Adrenal gland (tissue), 12 donors: ENCODE data around the gene SLC66A1. TPM values are rescaled to one million over a fixed set of nuclear protein-coding genes. Genes with fewer than 3 reads are reported as not detected.
A peak's percentile ranks its signal among the peaks of the same experiment; 100 is the strongest.

Experiments
- DNase-seq, 7 donors: peaks; one replicate each; pipeline ENCODE4 v3.0.0-alpha.2; 2019 to 2020
- H3K27ac ChIP-seq, 5 donors: fragments of 200-600 bp; sonication (generic) in 4 of 5; 1 replicate in 3 of 5; 2 replicates in 2 of 5; pipeline versions ENCODE4 v1.5.1 to v1.8.0; 2016 to 2020; ENCODE audit warnings: mild to moderate bottlenecking in 1 of 5
- H3K27me3 ChIP-seq: fragments of 200-600 bp; 2 replicates; pipeline ENCODE4 v1.8.0; 2021
- H3K36me3 ChIP-seq, 2 donors: fragments of 200-600 bp; replicated peaks in 1 of 2; 1 replicate in 1 of 2; 2 replicates in 1 of 2; pipeline versions ENCODE4 v1.5.1 to v1.8.0; 2018 to 2022
- H3K4me1 ChIP-seq, 2 donors: fragments of 200-600 bp; replicated peaks in 1 of 2; 1 replicate in 1 of 2; 2 replicates in 1 of 2; pipeline versions ENCODE4 v1.5.1 to v1.8.0; 2018 to 2021
- H3K4me3 ChIP-seq, 4 donors: fragments of 200-600 bp; sonication (generic) in 3 of 4; one replicate each; pipeline ENCODE4 v1.5.1; 2016 to 2018
- H3K9me3 ChIP-seq, 3 donors: fragments of 200-600 bp; sonication (generic) in 1 of 3; replicated peaks in 1 of 3; 1 replicate in 2 of 3; 2 replicates in 1 of 3; pipeline versions ENCODE4 v1.5.1 to v1.8.0; 2016 to 2021
- POLR2A ChIP-seq, 2 donors: fragments of 450-650 bp; IDR thresholded peaks; one replicate each; pipeline ENCODE4 v1.6.1; 2017; ENCODE audit warnings: antibody characterized with exemption in 2 of 2, mild to moderate bottlenecking in 2 of 2, moderate library complexity in 1 of 2
- WGBS, 4 donors: extraction: QIAGEN DNeasy Blood & Tissue Kit in 2 of 4; methylation state at CpG; one replicate each; pipeline versions ENCODE4 v1.1.5 to v1.1.7; 2013 to 2017; 5-methylcytosine and 5-hydroxymethylcytosine counted together
- intact Hi-C, 2 donors: fragments of 100-400 bp; cut with DNase I; formaldehyde crosslinking; loops; one replicate each; pipeline versions ENCODE4 v1.14.1 to v1.15.0; 2022 to 2023
- polyA plus RNA-seq, 3 donors: library from polyadenylated mRNA; stranded (reverse); fragments of 200-250 nt in 2 of 3; fragments of 350-450 nt in 1 of 3; fragmentation: Illumina TruSeq in 1 of 3; extraction: RNeasy Lipid Tissue Mini Kit (QIAGEN cat#74804) in 1 of 3; gene quantifications; one replicate each; pipeline ENCODE4 v1.2.3, GENCODE V29; 2013 to 2014
- total RNA-seq, 9 donors: library from RNA; depleted of rRNA in 4 of 9; stranded (reverse); fragments of >200 nt in 4 of 9; fragments of 120-200 nt in 1 of 9; fragmentation: NEBNext Ultra II Directional in 1 of 9; extraction: Animal tissue kit (Norgen Biotek cat#: 25700) in 1 of 9; gene quantifications; one replicate each; pipeline versions ENCODE4 v1.1.0 to v1.2.4, GENCODE V29; 2013 to 2023
- TF ChIP-seq, protein P1 (sequence below), 6 experiments: fragments of 450-650 bp in 4 of 6; fragments of 200-600 bp in 2 of 6; sonication (generic) in 1 of 6; IDR thresholded peaks; 1 replicate in 5 of 6; 2 replicates in 1 of 6; pipeline versions ENCODE4 v1.5.1 to v1.8.0; 2016 to 2021; ENCODE audit warnings: antibody characterized with exemption in 6 of 6, mild to moderate bottlenecking in 2 of 6, moderate library complexity in 1 of 6
- donor health status: healthy with polysubstance abuse.
- donor health status: Bipolar disorder and iron deficiency.
- donor health status: DM: yes; HTN: yes; CAD: no.
- donor health status: DM: no; HTN: no; CAD: no.
- donor health status: DM: no; HTN: no; CAD: no.
- donor health status: DM: yes; HTN: yes; CAD: no.

SLC66A1 gene
- total and polyA plus RNA-seq, 12 donors = 19.1 to 82.9 (median 36.5) TPM

DNA sequence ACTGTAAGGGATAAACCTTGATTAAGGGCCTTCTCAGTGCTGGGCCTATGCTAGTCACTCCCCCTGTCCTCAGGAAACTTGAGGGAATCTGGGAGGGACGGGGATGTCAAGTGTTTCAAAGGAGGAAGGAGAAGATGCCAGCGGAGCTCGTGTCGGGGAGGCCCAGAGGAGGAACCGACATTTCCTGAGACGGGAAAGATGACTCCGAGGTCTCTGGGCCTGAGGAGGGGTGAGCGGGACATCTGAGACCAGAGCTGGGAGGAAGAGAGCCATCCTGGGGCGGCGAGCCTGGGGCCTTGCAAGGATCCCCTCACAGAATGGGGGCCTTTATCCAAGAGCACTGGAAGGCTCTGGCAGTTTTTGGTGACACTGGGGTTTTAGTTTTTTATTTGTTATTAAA lies 10.4 kb downstream of the SLC66A1 start:
- Histone ChIP-seq H3K4me3 (no peak overlapping the region), H3K36me3 (peaks cover 0 to 50% of the 10 kb centered on the region in 2 donors), H3K4me1 (peaks cover 0 to 14% of the 10 kb centered on the region in 2 donors), H3K27me3 (no peaks in the 10 kb centered on the region), H3K27ac (no peak overlapping the region), H3K9me3 (no peaks in the 10 kb centered on the region)
- 63 to 83% (median 74%) methylated on average over 9 to 10 of the region's 10 CpGs for WGBS, 4 donors
- intact Hi-C loops = no loop called here
- DNase-seq = peak in 1 of 7 donors; percentile 25
- TF ChIP-seq POLR2A (IDR thresholded peaks at IDR 0.05) = no peak
- TF ChIP-seq, protein P1, sequence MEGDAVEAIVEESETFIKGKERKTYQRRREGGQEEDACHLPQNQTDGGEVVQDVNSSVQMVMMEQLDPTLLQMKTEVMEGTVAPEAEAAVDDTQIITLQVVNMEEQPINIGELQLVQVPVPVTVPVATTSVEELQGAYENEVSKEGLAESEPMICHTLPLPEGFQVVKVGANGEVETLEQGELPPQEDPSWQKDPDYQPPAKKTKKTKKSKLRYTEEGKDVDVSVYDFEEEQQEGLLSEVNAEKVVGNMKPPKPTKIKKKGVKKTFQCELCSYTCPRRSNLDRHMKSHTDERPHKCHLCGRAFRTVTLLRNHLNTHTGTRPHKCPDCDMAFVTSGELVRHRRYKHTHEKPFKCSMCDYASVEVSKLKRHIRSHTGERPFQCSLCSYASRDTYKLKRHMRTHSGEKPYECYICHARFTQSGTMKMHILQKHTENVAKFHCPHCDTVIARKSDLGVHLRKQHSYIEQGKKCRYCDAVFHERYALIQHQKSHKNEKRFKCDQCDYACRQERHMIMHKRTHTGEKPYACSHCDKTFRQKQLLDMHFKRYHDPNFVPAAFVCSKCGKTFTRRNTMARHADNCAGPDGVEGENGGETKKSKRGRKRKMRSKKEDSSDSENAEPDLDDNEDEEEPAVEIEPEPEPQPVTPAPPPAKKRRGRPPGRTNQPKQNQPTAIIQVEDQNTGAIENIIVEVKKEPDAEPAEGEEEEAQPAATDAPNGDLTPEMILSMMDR (IDR thresholded peaks at IDR 0.05) = no peak

DNA sequence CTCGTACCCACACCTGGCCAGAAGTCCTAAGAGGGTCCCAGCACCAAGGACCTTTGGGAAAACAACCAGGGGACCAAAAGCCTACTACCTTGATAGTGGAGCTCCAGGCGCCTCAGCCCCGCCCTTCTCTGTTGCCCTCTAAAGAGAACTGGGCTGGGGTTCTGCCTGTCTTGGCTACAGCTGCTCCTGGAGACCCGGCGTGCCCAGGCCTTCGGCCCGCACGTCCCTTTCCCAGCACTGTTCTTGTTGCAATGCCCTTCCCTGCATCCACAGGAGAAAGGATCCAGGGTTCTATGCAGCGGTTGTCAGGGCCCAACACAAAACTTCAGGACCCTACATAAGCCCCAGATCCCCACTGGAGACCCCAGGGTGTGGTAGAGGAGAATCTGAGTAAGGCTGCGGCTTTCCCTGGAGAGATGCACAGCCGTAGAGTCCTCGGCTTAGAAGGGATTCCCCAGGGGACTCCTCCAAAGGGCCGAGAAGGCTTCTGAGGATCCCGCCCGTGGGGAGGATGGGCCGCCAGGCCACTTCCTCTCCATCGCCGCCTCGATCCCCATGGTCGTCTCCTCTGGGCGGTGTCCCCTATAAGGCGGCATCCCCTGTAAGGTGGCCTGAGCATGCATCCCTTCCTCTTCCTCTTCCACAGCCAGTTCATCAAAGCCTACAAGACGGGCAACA lies 12.0 kb downstream of the SLC66A1 start:
- 86 to 90% (median 88%) methylated on average over 17 to 23 of the region's 23 CpGs for WGBS, 4 donors
- Histone ChIP-seq H3K4me3 (no peak overlapping the region), H3K27ac (no peak overlapping the region), H3K4me1 (peaks cover 0 to 14% of the 10 kb centered on the region in 2 donors), H3K36me3 (peaks cover 0 to 54% of the 10 kb centered on the region in 2 donors), H3K27me3 (no peaks in the 10 kb centered on the region), H3K9me3 (no peaks in the 10 kb centered on the region)
- TF ChIP-seq, protein P1 (IDR thresholded peaks at IDR 0.05) = no peak
- no peak for TF ChIP-seq POLR2A (IDR thresholded peaks at IDR 0.05)
- intact Hi-C loops = no loop called here
- no peak for DNase-seq

DNA sequence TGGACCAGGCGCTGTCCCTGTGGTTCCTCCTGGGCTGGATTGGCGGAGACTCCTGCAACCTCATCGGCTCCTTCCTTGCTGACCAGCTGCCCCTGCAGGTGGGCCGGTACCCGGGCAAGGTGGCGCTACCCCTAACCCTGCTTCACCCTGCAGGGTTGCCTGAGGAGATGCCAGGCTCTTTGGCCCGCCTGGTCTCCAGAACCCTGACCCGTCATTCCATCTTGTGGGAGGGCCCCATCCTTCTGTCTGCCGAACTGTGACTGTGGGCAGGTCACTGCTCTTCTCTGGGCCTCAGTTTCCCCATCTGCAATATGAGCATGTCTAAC lies 12.5 kb downstream of the SLC66A1 start:
- Histone ChIP-seq H3K27me3 (no peaks in the 10 kb centered on the region), H3K9me3 (no peaks in the 10 kb centered on the region), H3K4me3 (no peak overlapping the region), H3K36me3 (peaks cover 0 to 58% of the 10 kb centered on the region in 2 donors), H3K27ac (no peak overlapping the region), H3K4me1 (peaks cover 0 to 14% of the 10 kb centered on the region in 2 donors)
- no peak for DNase-seq
- intact Hi-C loops = no loop called here
- WGBS, 4 donors = 93 to 100% (median 96%) methylated on average over 8 to 9 of the region's 9 CpGs
- TF ChIP-seq POLR2A (IDR thresholded peaks at IDR 0.05) = no peak
- TF ChIP-seq, protein P1 (IDR thresholded peaks at IDR 0.05) = no peak

DNA sequence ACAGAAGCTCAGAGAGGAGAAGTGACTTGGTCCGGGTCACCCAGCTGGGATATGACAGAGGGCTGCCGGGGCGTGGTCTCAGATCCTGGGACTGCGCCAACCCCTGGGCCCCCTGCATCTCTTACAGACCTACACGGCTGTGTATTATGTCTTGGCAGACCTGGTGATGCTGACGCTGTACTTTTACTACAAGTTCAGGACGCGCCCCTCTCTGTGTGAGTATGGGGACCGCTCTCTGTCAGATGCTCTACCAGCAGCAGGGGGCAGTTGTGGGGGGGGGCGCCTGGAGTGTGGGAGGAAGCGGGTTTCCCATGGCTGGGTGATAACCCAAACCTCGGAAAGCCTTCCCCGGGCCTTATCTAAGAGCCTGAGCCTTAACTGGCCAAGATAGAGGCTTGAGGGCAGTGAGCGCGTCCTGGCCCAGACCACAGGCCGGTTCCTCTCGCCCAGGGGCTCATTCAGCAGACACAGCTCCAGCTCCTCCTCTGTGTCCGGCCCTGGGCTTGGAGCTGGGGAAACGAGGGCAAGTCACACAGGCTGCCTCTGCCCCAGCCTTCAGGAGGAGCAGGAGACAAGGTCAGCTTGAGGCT lies 13.3 kb downstream of the SLC66A1 start:
- Histone ChIP-seq H3K4me3 (no peak overlapping the region), H3K36me3 (peaks cover 0 to 58% of the 10 kb centered on the region in 2 donors), H3K9me3 (no peaks in the 10 kb centered on the region), H3K4me1 (peaks cover 0 to 14% of the 10 kb centered on the region in 2 donors), H3K27ac (no peak overlapping the region), H3K27me3 (no peaks in the 10 kb centered on the region)
- intact Hi-C loops = no loop called here
- WGBS, 4 donors = 71 to 81% (median 78%) methylated on average over 12 to 19 of the region's 19 CpGs
- DNase-seq = peak in 2 of 7 donors; percentile 32 to 35
- TF ChIP-seq, protein P1 (IDR thresholded peaks at IDR 0.05) = no peak
- no peak for TF ChIP-seq POLR2A (IDR thresholded peaks at IDR 0.05)
